Measurements from ENCODE around the gene RFXAP.

RFXAP gene

GRCh38 chr13:36817996-36818803 lies 822 bp upstream of the RFXAP start:
- no peak for DNase-seq

DNA sequence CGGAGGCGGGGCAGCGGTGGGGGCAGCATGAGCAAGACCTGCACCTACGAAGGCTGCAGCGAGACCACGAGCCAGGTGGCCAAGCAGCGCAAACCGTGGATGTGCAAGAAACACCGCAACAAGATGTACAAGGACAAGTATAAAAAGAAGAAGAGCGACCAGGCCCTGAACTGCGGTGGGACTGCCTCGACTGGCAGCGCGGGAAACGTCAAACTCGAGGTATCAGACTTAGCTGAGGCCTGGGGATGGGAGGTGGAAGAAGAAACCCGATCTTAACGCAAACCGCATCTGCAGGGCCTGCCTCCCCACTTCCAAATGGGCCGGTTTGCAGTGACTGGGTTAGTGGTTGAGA lies 693 bp downstream of the RFXAP start:
- peak in 1 of 2 experiments; percentile 12 for DNase-seq

DNA sequence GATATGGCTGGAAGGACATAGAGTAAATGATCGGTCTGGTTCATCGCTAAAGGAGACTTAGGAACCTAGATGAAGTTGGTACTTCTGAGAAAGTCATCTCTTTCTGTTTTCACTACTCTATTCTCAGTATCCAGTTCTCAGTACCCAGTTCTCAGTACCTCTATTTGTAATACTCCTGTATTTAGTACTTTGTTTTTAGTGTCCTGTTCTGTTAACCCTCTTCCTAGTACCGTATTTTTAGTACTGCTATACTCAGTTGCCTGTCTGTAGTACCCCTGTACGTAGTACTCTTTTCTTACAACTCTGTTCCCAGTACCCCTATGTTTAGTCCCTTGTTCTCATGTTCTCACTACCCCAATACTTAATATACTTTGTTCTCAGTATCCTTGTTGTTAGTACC lies 1.2 kb downstream of the RFXAP start:
- no peak for DNase-seq

DNA sequence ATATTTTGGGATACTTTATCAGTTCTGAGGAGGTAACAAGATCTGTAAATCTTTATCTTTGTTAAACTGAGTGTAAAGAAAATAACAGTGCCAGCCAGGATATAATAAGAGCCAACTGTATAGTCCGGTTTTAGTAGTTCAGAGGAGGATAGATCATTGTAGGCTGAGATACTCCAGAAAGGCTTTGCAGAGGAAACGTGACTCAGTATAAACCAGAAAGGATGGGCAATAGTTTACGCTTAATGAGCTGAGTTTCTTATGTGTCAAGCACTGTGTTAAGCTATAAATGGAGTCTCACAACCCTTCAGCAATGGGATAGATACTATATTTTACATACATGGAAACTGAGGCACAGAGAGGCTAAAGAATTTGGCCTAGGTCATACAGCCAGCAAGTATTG lies 3.8 kb downstream of the RFXAP start:
- DNase-seq = no peak

- no peak for DNase-seq
Measured at GRCh38 chr13:36829753-36830152, 10.7 kb downstream of the RFXAP start.

DNA sequence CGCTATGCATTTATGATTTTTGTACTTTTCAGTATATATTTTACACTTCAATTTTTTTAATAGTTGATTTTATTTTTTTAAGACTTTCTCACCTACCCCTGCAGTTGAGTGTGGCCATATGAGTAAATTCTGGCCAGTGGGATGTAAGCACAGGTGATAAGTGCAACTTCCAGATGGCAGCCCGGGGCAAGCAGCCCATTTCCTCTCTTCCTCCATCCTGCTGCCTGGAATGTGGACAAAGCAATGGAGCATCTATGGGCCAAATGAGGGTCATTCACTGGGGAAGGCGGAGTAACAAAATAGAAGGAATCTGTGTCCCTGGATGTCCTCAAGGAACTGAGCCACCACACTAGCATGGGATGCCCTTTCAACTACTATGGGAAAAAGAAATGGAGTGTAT lies 12.3 kb downstream of the RFXAP start:
- no peak for DNase-seq

DNA sequence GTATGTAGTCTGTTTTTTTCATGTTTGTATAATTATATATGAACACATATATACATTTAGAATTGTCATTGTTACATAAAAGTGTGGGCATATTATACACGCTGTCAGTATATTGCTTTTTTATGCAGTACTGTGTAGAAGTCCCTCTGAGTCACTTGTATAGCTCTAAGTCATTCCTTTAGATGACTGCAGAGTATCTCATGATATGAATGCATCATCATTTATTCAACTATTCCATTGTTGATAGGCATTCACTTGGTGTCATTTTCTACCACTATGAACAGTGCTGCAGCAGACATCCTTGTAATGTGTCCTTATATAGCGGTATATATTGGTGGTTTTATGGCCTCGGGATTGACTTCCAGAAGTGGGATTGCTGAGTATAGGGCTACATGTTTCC lies 15.3 kb downstream of the RFXAP start:
- no peak for DNase-seq

GRCh38 chr13:36837354-36838092 lies 18.5 kb downstream of the RFXAP start:
- no peak for DNase-seq

DNA sequence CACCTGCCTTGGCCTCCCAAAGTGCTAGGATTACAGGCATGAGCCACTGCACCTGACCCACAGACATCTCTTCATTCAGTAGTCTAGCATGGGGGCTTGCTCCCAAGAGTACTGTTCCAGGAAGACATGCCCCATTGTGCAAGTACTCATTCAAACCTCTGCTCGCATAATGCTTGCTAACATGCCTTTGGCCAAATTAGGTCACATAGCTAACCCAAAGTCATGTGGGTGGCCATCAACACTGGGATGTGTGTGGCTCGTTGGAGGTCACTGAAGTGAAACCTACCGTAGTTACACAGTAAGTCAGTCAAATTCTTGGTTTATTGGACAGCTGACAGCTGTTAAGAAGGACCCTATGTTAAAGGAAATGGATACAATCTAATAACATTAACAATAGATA lies 20.3 kb downstream of the RFXAP start:
- DNase-seq = no peak

- DNase-seq = no peak
Measured at GRCh38 chr13:36839981-36840380, 21.0 kb downstream of the RFXAP start.

- no peak for DNase-seq
Measured at GRCh38 chr13:36840718-36841250, 21.8 kb downstream of the RFXAP start.

GRCh38 chr13:36841391-36841790 lies 22.4 kb downstream of the RFXAP start:
- no peak for DNase-seq

GRCh38 chr13:36847606-36848005 lies 28.6 kb downstream of the RFXAP start:
- DNase-seq = no peak

DNA sequence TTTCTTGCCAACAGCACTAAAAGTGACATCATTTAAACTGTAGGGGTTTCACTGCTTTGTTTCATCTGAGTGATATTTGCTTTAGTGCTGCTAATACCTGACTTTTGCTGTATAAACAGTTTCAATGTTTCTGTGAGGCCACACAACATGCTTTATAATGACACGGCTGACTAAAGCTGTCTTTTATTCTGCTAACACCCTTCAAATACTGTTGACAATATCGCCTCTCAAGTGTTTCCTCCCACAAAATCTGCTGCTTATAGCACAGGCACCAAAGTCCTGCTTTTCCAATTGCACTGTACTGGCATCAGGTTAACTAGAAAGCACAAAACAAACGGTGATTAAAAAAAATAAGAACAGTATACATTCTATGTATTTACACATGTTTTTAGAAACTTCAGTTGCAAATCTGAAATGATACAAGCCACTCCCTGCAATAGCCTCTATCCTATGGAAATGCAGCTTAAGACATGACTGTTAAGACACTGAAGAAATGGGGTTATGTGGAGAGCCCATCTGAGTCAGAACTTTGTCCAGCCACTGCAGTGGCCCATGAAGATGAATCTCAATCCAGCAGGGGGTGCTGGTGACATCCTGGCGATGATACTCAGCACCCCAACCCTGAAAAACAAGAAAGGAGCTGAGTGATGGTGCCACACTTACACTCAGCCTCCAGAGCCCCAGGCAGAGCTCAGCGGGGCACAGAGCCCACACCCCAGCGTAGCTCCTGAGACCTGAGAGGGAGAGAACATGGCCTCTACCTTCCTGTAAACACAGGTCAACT lies 29.4 kb downstream of the RFXAP start:
- no peak for DNase-seq

DNA sequence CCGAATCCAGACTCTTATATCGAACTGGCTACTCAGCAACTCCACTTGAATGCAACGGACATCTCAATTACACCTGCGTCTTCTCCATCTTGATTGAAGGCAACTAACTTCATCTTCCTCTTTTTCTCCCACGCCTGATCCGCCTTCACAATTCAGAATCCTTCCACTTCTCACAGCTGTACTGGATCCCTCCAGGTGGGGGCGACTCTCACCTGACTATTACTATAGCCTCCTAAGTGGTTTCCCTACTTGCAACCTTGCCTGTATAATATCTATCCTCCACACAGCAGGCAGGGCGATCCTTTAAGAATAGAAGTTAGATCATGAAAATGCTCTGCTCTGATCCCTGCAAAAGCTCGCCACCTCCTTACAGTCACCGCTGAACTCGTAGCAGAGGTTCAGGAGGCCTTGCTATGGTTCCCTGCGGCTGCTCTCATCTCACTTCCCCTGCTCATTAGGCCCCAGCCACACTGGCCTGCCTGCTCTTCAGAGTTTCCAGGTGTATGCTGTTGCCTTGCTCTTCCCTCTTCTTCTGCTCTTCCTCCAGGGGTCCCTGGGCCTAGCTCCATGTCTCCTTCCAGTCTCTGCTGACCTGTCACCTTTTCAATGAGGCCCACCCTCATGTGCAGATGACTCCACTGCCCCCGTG lies 31.9 kb downstream of the RFXAP start:
- DNase-seq = peak in 1 of 2 experiments; percentile 5

- no peak for DNase-seq
Measured at GRCh38 chr13:36857253-36857652, 38.2 kb downstream of the RFXAP start.

- DNase-seq = peak; percentile 15 to 73
Measured at GRCh38 chr13:36858290-36858689, 39.3 kb downstream of the RFXAP start.

GRCh38 chr13:36859259-36859658 lies 40.2 kb downstream of the RFXAP start:
- DNase-seq = no peak

- DNase-seq = no peak
Measured at GRCh38 chr13:36862002-36862685, 43.1 kb downstream of the RFXAP start.

GRCh38 chr13:36862722-36863121 lies 43.7 kb downstream of the RFXAP start:
- DNase-seq = no peak

- DNase-seq = no peak
Measured at GRCh38 chr13:36865265-36865664, 46.2 kb downstream of the RFXAP start.

- no peak for DNase-seq
Measured at GRCh38 chr13:36866232-36866631, 47.2 kb downstream of the RFXAP start.

Data from SW 1271 (cell line).